H1 (cell line): Measurements from ENCODE around the gene MPIG6B. TPM values are rescaled to one million over a fixed set of nuclear protein-coding genes. Genes with fewer than 3 reads are reported as not detected.

Source experiments
- TAF1 ChIP-seq: IDR thresholded peaks from 2 replicates; pipeline ENCODE4 v1.6.1; 2011; ENCODE audit warnings: mild to moderate bottlenecking, low read depth, low read length
- polyA plus RNA-seq, 7 experiments: library from polyadenylated mRNA; depleted of rRNA in 3 of 7; stranded (reverse) in 5 of 7; unstranded in 2 of 7; fragments of >200 nt in 5 of 7; fragments of 200-250 nt in 2 of 7; gene quantifications; 1 replicate in 5 of 7; 2 replicates in 1 of 7; 4 replicates in 1 of 7; pipeline versions ENCODE4 v1.2.1 to v1.2.3, GENCODE V29; 2011 to 2013; ENCODE audit warnings: missing spikeins in 2 of 7, mixed read lengths in 2 of 7
- total RNA-seq: library from RNA; stranded (reverse); fragmentation: NEBNext Ultra II Directional; extraction: Animal tissue kit (Norgen Biotek cat#: 25700); gene quantifications from 2 replicates; pipeline ENCODE4 v1.2.1, GENCODE V29; 2021

Gene MPIG6B
- total and polyA plus RNA-seq, 2 of the 8 experiments (the other 6 are each of a cell fraction or from before 2014, with no cell fraction given): 0.18 TPM; not detected in 1

DNA sequence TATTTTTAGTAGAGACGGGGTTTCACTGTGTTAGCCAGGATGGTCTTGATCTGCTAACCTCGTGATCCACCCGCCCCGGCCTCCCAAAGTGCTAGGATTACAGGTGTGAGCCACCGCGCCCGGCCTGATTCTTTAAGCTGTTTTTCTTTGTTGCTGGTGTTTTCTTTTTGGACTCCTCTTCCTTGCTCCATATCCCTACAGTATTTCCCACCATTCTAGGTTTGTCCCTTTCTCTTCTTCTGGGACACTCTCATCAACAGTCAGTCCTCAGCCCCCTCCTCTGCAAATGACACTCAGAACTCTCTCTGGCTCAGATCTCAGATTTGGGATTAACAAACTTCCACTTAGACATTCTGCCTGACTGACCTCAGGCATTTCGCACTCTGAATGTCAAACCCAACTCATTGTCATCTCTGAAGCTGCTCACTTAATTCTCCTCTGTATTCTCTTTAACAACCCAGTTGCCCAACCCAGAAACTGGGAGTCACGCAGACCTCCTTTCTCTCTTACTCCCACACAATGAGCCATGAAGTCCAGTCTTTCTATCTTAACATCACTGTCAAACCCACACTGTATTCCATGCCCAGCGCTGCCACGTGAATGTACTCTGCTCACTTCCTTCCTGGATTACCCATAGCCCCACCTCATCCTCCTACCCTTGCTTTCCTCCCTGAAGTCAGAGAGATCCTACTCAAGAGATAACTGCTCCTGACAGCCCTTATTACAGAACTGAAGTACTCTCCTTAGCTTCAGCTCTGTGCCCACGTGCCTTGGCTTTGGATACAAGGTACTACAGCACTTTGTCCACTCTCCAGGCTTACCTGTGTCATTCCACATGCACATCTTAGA is 2.6 kb downstream of the MPIG6B start (continued):
- no peak for TF ChIP-seq TAF1
